ENCODE measurements around the gene PPP4R3B.

DNA sequence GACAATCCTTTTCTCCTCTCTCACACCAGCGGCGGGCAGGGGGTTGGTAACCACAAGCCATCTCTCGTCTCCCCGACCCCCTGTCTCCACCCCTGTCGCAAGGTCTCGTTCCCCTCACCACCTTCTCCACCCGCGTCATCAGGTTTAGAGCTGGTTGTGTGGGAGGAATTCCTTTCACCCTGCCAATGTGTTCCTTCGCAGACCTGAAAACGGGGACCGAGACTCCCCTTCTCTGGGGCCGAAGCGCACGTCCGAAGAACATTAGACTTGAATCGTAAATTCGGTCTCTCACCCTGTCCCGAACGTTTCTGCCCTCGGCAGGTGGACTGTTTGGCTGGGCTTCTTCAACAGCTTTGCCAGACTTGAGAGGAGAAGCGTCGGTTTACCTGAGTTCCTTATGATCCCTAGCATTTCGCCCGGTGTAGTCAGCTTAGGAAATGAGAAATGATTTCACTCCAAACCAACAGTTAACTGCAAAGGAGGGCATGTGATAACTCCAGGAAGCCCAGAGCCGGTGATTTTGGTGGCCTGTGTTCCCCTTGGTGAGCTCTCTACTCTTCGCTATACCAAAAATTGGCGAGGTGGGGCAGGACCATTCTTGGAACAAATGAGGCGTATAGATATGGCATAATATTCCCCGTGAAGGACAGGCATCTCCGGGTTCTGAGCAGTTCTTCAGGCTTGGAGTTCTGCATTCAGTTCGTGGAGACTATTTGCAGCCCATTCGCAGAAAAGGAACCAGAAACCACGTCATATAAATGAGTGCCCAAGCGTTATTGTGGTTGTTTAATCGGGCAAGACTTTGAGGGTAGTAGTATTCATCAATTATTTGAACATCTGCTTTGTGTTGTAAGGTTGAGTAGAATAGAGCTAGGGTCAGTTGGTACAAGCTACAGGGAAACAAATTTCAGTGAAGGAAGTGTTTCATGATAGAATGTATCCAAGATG is 97.2 kb downstream of the PPP4R3B start:
- no peak for TF ChIP-seq CTCF (IDR thresholded peaks at IDR 0.05; ENCODE audit: insufficient read depth, low read length, poor library complexity, severe bottlenecking)
- TF ChIP-seq EZH2phosphoT487 (conservative IDR thresholded peaks at IDR 0.05; ENCODE audit: low read length), result no peak

Data from SU-DHL-6 (cell line).